ENCODE data around the gene MAP7. TPM values are rescaled to one million over a fixed set of nuclear protein-coding genes. Genes with fewer than 3 reads are reported as not detected.

The MAP7 gene
- total RNA-seq, 4 donors from 2014 or later, result 0.84 to 1.5 (median 1.4) TPM

DNA sequence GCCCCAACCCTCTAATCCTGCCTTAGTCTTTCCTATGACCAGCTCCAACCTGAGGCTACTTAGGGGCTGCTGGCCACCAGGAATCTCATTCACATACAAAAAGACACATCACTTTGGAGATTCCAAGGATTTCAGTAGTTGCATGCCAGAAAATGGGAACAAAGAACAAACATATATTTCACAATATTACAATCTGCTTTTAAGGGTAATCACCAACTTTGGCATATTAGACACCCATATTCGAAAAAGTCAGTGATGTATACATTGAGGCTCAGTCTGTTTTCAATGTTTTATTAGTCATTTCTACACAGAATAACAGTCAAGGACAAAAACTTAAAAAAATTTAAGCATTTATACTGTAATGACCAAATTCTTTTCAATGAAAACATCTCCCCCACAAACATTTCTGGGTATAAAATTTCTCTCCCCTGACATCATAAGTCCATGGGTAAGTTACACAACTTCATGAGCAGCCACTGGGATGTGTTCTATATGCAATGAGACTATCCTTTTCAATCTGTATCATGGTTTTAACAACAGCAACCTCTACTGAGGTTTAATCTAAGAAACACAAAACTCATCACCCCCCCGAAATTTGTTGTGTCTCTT lies 103.5 kb downstream of the MAP7 start:
- H3K9me3 ChIP-seq, result peaks cover 0 to 13% (median 0%) of the 10 kb centered on the region in 4 donors
- H3K27ac ChIP-seq, result no peak overlapping the region
- no peak overlapping the region for H3K4me3 ChIP-seq
- no peaks in the 10 kb centered on the region for H3K27me3 ChIP-seq
- no peaks in the 10 kb centered on the region for H3K4me1 ChIP-seq
- DNase-seq (ENCODE audit: low spot score in 2 of 2), result no peak
- WGBS, 2 donors, result 66 to 74% methylated on average over 2 of the region's 2 CpGs
- TF ChIP-seq EP300 (IDR thresholded peaks at IDR 0.05) (no peak), POLR2A (IDR thresholded peaks at IDR 0.05) (no peak)
- TF ChIP-seq, protein P1, sequence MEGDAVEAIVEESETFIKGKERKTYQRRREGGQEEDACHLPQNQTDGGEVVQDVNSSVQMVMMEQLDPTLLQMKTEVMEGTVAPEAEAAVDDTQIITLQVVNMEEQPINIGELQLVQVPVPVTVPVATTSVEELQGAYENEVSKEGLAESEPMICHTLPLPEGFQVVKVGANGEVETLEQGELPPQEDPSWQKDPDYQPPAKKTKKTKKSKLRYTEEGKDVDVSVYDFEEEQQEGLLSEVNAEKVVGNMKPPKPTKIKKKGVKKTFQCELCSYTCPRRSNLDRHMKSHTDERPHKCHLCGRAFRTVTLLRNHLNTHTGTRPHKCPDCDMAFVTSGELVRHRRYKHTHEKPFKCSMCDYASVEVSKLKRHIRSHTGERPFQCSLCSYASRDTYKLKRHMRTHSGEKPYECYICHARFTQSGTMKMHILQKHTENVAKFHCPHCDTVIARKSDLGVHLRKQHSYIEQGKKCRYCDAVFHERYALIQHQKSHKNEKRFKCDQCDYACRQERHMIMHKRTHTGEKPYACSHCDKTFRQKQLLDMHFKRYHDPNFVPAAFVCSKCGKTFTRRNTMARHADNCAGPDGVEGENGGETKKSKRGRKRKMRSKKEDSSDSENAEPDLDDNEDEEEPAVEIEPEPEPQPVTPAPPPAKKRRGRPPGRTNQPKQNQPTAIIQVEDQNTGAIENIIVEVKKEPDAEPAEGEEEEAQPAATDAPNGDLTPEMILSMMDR (IDR thresholded peaks at IDR 0.05), result no peak
- no peaks in the 10 kb centered on the region for H3K36me3 ChIP-seq

DNA sequence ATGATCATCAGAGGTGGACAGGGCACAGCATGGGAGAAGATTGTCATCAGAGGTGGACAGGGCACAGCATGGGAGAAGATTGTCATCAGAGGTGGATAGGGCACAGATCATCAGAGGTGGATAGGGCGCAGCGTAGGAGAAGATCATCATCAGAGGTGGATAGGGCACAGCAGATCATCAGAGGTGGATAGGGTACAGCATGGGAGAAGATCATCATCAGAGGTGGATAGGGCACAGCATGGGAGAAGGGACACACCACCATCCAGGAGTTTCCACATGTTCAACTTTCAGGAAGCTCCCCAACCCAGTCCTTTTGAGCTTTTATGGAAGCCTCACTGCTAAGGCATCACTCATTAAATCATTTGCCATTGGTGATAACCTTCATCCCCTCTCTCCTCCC lies 104.1 kb downstream of the MAP7 start:
- Histone ChIP-seq H3K27me3 (no peaks in the 10 kb centered on the region), H3K27ac (no peak overlapping the region), H3K4me1 (no peaks in the 10 kb centered on the region), H3K4me3 (no peak overlapping the region), H3K36me3 (no peaks in the 10 kb centered on the region), H3K9me3 (peaks cover 0 to 7% (median 0%) of the 10 kb centered on the region in 4 donors)
- 77 to 94% methylated on average over 2 of the region's 2 CpGs for WGBS, 2 donors
- TF ChIP-seq, protein P1 (IDR thresholded peaks at IDR 0.05), result no peak
- TF ChIP-seq POLR2A (IDR thresholded peaks at IDR 0.05), result no peak
- TF ChIP-seq EP300 (IDR thresholded peaks at IDR 0.05), result no peak
- DNase-seq (ENCODE audit: low spot score in 2 of 2), result no peak

DNA sequence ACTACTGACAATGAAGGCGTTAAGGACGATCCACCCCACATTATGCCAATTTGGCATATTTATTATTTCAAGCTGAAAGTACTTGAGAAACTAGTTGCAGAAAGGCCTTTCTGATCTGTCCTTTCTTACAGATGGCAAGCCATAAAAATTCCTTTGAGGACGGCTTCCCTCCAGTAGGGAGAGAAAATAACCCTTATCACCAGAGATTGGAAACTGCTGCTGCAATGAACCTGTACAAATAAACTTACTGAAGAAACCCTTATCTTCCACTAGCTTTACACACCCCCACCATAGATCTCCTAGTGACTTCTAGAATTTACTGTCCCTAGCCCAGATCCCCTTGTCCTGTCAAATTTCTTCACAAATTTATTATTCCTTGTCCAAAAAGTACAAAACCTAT lies 105.2 kb downstream of the MAP7 start:
- no peak for TF ChIP-seq EP300 (IDR thresholded peaks at IDR 0.05)
- TF ChIP-seq, protein P1 (IDR thresholded peaks at IDR 0.05), result no peak
- no peak for TF ChIP-seq POLR2A (IDR thresholded peaks at IDR 0.05)
- no peak overlapping the region for H3K27ac ChIP-seq
- no peak overlapping the region for H3K4me3 ChIP-seq
- DNase-seq (ENCODE audit: low spot score in 2 of 2), result no peak
- no peaks in the 10 kb centered on the region for H3K36me3 ChIP-seq
- WGBS, 2 donors, result 45 to 50% methylated on average over 3 of the region's 3 CpGs
- no peaks in the 10 kb centered on the region for H3K4me1 ChIP-seq
- H3K9me3 ChIP-seq, result no peaks in the 10 kb centered on the region
- H3K27me3 ChIP-seq, result no peaks in the 10 kb centered on the region

DNA sequence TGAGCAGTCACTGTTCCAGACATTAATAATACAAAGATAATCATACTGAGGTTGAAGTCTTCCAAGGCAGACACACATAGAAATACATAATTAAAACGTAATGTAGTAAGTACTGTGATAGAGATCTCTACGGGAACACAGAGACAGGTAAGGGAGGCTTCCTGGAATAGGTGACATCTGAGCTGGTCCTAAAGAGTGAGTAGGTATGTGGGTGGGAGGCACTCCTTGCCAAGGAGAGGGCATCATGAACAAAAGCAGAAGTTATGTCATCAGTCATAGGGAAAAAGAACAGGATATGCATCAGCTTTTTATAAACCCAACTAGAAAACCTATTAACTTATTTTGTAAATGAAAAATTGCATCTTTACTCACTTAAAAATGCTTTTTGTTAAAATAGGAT lies 110.0 kb downstream of the MAP7 start:
- no peak for TF ChIP-seq EP300 (IDR thresholded peaks at IDR 0.05)
- WGBS, 2 donors, result 86 to 88% methylated on average over 2 of the region's 2 CpGs
- Histone ChIP-seq H3K27ac (no peak overlapping the region), H3K4me1 (no peaks in the 10 kb centered on the region), H3K9me3 (no peaks in the 10 kb centered on the region), H3K27me3 (no peaks in the 10 kb centered on the region), H3K36me3 (no peaks in the 10 kb centered on the region), H3K4me3 (no peak overlapping the region)
- DNase-seq (ENCODE audit: low spot score in 2 of 2), result no peak

DNA sequence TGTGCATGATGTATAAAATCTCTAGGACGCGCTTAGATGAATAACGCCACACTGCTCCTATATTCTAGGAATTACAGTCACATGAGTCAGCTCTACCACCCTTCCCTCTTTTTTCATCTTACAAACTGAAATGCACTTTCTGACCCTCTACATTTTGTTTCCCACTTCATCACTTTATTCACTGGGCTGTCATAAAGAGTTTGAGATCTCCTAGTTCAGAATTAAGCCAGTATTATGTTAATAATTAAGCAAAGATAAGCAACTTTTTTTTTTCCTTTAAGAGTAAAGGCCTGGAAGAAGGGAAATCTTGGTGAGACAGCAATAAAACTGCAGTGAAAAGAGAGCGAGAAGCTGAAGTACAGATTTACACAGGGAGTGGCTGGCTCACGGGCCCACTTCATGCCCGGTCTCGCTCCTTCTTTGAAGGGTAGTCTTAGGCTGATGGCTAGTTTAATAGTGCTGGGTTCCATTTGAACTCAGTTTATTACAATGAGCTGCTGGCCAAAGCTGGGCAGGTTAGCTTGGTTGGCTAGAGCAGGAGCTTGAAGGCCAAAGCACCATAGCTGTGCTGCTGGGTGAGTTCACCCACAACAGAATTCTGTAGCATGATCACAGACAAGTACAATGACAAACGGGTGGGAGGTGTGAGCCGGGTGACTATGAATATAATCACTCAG lies 110.6 kb downstream of the MAP7 start:
- H3K4me3 ChIP-seq, result no peak overlapping the region
- H3K9me3 ChIP-seq, result no peaks in the 10 kb centered on the region
- no peak for DNase-seq (ENCODE audit: low spot score in 2 of 2)
- TF ChIP-seq, protein P1 (IDR thresholded peaks at IDR 0.05), result no peak
- TF ChIP-seq POLR2A (IDR thresholded peaks at IDR 0.05), result no peak
- TF ChIP-seq EP300 (IDR thresholded peaks at IDR 0.05), result no peak
- no peaks in the 10 kb centered on the region for H3K4me1 ChIP-seq
- no peaks in the 10 kb centered on the region for H3K27me3 ChIP-seq
- 79 to 85% methylated on average over 9 of the region's 9 CpGs for WGBS, 2 donors
- H3K27ac ChIP-seq, result no peak overlapping the region
- no peaks in the 10 kb centered on the region for H3K36me3 ChIP-seq
